Measurements from ENCODE around the gene NOTCH4.
"Not testable (repeated sequence)": the region's sequence is repeated elsewhere in the genome, so short reads cannot be mapped to it uniquely, and the experiment has no call there.

Gene NOTCH4

DNA sequence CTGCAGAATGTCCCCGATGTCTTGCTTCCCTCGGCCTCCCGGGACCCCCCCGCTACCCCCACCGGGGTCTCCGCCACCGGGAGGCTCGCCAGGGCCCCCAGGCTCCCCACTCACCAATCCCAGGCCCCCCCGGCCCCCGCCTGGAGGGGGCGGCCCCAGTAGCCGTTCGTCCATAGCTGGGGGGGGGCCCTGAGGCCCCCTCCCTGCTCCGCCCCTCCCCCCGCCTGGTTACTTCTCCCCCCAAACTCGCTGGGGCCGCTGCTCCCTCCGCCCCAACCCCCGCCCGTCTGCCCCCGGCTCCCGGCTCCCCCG lies 34.2 kb downstream of the NOTCH4 start:
- peaks cover 7% of the 10 kb centered on the region for H3K4me1 ChIP-seq
- H3K79me2 ChIP-seq: peaks cover 4% of the 10 kb centered on the region
- peak overlapping the region; percentile 84 for H3K4me2 ChIP-seq (ENCODE audit: low read length)
- H3K27ac ChIP-seq: peak overlapping the region; percentile 85
- H3K4me3 ChIP-seq (ENCODE audit: low read depth, low read length): peak overlapping the region; percentile 72
- peak overlapping the region; percentile 42 for H3K9ac ChIP-seq
- no peaks in the 10 kb centered on the region for H3K36me3 ChIP-seq (ENCODE audit: control insufficient read depth, insufficient read depth, low read length)
- TF ChIP-seq, protein P1, sequence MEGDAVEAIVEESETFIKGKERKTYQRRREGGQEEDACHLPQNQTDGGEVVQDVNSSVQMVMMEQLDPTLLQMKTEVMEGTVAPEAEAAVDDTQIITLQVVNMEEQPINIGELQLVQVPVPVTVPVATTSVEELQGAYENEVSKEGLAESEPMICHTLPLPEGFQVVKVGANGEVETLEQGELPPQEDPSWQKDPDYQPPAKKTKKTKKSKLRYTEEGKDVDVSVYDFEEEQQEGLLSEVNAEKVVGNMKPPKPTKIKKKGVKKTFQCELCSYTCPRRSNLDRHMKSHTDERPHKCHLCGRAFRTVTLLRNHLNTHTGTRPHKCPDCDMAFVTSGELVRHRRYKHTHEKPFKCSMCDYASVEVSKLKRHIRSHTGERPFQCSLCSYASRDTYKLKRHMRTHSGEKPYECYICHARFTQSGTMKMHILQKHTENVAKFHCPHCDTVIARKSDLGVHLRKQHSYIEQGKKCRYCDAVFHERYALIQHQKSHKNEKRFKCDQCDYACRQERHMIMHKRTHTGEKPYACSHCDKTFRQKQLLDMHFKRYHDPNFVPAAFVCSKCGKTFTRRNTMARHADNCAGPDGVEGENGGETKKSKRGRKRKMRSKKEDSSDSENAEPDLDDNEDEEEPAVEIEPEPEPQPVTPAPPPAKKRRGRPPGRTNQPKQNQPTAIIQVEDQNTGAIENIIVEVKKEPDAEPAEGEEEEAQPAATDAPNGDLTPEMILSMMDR (IDR thresholded peaks at IDR 0.05): no peak
- H3K9me3 ChIP-seq (ENCODE audit: control insufficient read depth, low read length): no peaks in the 10 kb centered on the region
- H2AFZ ChIP-seq: peak overlapping the region; percentile 70
- no peaks in the 10 kb centered on the region for H3K27me3 ChIP-seq (ENCODE audit: control insufficient read depth, insufficient read depth, low read length)

DNA sequence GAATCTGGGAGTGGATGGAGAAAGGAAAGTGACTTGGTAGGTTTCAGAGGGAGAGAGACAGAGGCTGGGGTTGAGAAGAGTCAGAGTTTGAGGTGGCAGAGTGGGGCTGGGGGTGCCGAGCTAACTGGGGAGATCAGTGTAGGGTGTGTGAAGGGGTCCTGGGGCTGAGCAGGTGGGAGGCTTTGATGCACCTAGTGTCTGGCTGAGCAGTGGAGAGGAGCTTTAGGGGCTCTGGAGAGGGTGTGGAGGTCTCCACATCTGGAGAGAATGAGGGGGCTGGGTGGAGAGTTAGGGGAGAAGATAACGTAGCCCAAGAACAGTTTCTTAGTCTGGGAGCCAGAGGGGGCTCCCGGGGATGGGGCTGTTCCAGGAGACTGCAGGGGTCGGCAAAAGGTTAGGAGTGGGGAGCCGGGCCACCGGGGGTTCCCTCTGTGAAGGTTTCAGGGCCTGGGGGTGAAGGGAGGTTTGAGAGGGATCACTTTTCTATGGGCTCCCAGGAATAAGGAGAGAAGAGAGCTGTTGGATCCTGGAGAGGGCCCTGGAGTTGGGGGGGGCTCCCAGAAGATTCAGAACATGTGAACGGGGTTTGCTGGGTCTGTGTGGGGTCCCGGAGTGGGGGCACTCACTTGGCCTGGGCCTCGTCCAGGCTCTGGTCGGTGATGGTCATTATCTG lies 34.7 kb downstream of the NOTCH4 start:
- H3K4me2 ChIP-seq (ENCODE audit: low read length): peak overlapping the region; percentile 84
- H3K36me3 ChIP-seq (ENCODE audit: control insufficient read depth, insufficient read depth, low read length): no peaks in the 10 kb centered on the region
- peak overlapping the region; percentile 85 for H3K27ac ChIP-seq
- TF ChIP-seq, protein P1 (IDR thresholded peaks at IDR 0.05): no peak
- H3K9ac ChIP-seq: peak overlapping the region; percentile 42
- no peaks in the 10 kb centered on the region for H3K9me3 ChIP-seq (ENCODE audit: control insufficient read depth, low read length)
- peaks cover 7% of the 10 kb centered on the region for H3K4me1 ChIP-seq
- peaks cover 4% of the 10 kb centered on the region for H3K79me2 ChIP-seq
- no peaks in the 10 kb centered on the region for H3K27me3 ChIP-seq (ENCODE audit: control insufficient read depth, insufficient read depth, low read length)
- H3K4me3 ChIP-seq (ENCODE audit: low read depth, low read length): peak overlapping the region; percentile 72
- peak overlapping the region; percentile 70 for H2AFZ ChIP-seq

DNA sequence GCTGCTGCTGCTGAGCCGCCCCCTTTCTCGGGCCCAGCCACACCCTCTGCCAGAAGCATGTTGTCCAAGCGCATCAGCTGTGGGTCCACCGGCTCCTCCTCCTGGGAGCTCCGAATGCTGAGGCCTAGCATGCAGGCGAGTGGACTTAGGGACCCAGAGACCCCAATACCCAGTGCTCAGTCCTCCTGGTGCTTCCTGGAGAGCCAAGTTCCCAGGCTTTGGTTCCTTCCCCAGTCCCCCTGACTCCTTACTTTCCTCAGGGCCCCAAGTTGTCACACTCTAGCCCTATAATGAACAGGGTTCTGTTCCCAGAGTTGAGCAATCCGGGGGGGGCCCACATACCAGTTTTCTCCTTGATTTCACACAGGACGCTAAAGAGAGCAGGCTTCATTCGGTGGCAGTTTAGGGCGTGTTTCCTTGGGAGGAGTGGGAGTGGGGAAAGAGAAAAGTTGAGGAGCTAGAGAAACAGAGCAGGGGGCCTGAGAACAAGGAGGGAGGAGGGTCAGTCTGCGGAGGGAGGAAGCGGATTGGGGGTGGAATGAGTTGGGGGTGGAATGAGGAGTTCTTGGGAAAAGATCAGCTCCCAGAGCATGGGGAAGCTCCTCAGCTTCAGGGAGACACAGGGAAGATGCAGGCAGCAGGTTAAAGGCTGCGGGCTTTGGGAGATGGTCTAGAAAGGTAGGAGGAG lies 35.3 kb downstream of the NOTCH4 start:
- peaks cover 4% of the 10 kb centered on the region for H3K79me2 ChIP-seq
- no peaks in the 10 kb centered on the region for H3K9me3 ChIP-seq (ENCODE audit: control insufficient read depth, low read length)
- peaks cover 7% of the 10 kb centered on the region for H3K4me1 ChIP-seq
- peak overlapping the region; percentile 85 for H3K27ac ChIP-seq
- H3K9ac ChIP-seq: peak overlapping the region; percentile 42
- no peaks in the 10 kb centered on the region for H3K27me3 ChIP-seq (ENCODE audit: control insufficient read depth, insufficient read depth, low read length)
- peak overlapping the region; percentile 72 for H3K4me3 ChIP-seq (ENCODE audit: low read depth, low read length)
- TF ChIP-seq, protein P1 (IDR thresholded peaks at IDR 0.05): no peak
- H3K36me3 ChIP-seq (ENCODE audit: control insufficient read depth, insufficient read depth, low read length): no peaks in the 10 kb centered on the region
- H3K4me2 ChIP-seq (ENCODE audit: low read length): peak overlapping the region; percentile 84
- no peak overlapping the region for H2AFZ ChIP-seq

DNA sequence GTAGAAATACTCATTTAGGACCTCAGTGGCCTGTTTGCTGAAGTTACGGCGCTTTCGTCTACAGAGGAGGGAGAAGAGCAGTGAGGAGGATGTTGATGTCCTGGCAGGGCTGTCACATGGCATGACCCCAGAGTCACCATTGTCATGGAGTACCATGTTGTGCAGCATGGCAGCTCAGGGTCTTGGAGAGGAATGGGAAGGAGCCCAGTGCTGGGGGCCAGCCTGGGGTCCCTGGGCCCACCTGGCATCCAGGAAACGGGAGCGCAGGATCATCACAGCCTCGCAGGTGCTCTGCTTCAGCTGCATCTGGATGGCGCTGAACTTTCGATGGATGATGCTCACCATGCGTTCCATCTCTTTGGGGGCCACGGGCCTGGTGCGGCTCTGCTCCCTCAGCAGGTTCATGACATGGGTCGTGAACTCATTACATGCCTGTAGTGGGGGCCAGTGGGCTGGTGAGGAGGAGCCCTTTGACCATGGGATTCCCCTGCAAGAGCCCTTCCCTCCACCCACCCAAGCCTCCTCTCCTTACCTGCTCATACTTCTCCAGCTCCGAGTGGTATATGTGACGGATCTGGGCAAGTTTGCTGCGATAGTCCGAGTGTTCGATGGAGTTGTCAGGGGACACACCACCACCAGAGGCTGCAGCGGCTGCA lies 36.0 kb downstream of the NOTCH4 start:
- not testable (repeated sequence) for H3K4me2 ChIP-seq (ENCODE audit: low read length); H3K4me1 ChIP-seq; H3K9ac ChIP-seq; H3K4me3 ChIP-seq (ENCODE audit: low read depth, low read length); H3K79me2 ChIP-seq; H3K27me3 ChIP-seq (ENCODE audit: control insufficient read depth, insufficient read depth, low read length); H3K9me3 ChIP-seq (ENCODE audit: control insufficient read depth, low read length); H3K36me3 ChIP-seq (ENCODE audit: control insufficient read depth, insufficient read depth, low read length); H2AFZ ChIP-seq
- peak overlapping the region; percentile 85 for H3K27ac ChIP-seq

DNA sequence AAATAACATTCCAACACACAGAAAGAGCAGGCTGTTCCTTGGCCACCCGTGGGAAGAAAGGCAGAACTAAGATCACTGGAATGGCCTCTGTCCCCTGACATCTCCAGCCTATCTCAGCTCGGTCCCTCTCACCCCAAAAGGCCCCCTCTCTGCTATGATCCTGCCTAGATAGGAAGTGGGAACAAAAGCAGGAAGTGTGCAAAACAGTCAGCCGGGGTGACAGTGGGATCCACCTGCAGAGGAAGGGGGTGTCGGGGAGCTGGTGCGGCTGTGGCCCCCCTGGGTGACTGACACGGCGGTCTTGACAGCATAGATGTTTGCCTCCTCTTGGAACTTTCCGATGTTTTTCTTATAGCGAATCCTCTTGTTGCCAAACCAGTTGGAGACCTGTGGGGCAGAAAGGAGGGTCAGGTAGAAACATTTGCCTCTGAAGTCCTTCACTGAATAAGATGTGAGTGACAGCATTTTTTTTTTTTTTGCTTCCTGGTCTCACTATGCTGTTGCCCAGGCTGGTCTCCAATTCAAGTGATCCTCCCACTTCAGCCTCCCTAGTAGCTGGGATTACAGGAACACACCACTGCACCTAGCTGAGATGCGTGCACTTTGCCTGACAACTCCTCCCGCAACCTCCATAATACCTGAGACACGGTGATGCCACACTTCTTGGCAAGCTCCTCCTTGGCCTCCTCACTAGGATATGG lies 36.7 kb downstream of the NOTCH4 start:
- H3K4me2 ChIP-seq (ENCODE audit: low read length): no peak overlapping the region
- H2AFZ ChIP-seq: no peak overlapping the region
- H3K9me3 ChIP-seq (ENCODE audit: control insufficient read depth, low read length): no peaks in the 10 kb centered on the region
- no peak overlapping the region for H3K4me3 ChIP-seq (ENCODE audit: low read depth, low read length)
- H3K36me3 ChIP-seq (ENCODE audit: control insufficient read depth, insufficient read depth, low read length): no peaks in the 10 kb centered on the region
- peaks cover 4% of the 10 kb centered on the region for H3K79me2 ChIP-seq
- peaks cover 7% of the 10 kb centered on the region for H3K4me1 ChIP-seq
- H3K27ac ChIP-seq: peak overlapping the region; percentile 52
- H3K27me3 ChIP-seq (ENCODE audit: control insufficient read depth, insufficient read depth, low read length): no peaks in the 10 kb centered on the region
- TF ChIP-seq, protein P1 (IDR thresholded peaks at IDR 0.05): no peak
- H3K9ac ChIP-seq: no peak overlapping the region

DNA sequence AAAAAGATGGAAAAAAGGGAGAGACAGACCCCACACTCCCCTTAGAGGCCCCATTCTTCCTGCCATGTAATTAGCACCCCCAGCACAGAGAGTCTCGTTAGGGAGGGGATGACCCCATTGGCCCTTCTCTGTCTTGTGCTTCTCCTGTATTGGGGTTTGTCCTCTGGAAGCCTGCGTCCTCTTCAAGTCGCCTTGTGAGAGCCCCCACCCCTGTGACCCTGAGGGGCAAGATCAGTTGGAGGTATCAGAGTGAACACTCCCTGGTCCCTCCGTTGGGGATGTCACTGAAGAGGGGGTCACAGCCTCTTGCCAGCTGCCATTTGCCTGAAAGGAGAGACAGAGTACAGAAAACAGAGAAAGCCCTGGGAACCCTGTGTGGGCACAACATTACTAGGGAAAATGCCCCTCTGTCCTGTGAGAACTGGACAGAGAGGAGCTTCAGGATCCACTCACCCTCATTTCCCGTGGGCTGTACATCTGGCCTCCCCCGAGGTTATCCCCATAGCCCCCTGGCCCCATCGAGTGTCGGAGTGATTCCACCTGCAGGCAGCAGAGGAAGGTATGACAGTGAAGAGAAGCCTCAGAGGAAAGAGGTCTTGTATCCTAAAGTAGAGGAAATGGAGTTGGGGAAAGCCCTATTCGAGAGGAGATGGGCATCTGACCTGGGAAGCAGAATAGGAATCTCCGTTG lies 37.6 kb downstream of the NOTCH4 start:
- H3K27ac ChIP-seq: peak overlapping the region; percentile 52
- not testable (repeated sequence) for H3K9me3 ChIP-seq (ENCODE audit: control insufficient read depth, low read length); H3K27me3 ChIP-seq (ENCODE audit: control insufficient read depth, insufficient read depth, low read length); H3K4me2 ChIP-seq (ENCODE audit: low read length); H2AFZ ChIP-seq; H3K36me3 ChIP-seq (ENCODE audit: control insufficient read depth, insufficient read depth, low read length); H3K79me2 ChIP-seq; H3K4me1 ChIP-seq; H3K4me3 ChIP-seq (ENCODE audit: low read depth, low read length); H3K9ac ChIP-seq

DNA sequence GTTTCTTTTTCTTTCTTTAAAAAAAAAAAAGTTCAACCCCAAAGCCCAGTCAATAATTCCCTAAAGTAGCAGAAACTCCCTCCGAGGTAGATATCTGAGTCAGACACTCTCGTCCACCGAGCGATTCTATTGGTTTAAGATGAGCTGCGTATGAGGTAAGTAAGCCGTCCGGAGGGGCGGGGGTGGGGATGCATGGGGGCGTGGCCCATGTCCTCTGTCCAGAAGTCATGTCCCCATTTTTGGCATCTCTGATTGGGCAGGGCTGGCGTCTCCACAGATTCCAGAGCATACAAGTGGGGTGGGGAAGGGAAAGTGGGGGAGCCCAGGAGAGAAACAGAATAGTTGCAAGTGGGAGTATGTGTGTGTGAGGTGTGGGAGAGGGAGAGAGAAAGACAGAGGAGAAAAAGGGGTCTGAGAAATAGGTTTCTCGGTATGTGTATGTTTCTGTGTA lies 38.2 kb downstream of the NOTCH4 start:
- Histone ChIP-seq H3K27ac (peak overlapping the region; percentile 52), H3K4me3 (ENCODE audit: low read depth, low read length) (peak overlapping the region; percentile 34)
- H3K79me2 ChIP-seq; H3K4me1 ChIP-seq; H3K27me3 ChIP-seq (ENCODE audit: control insufficient read depth, insufficient read depth, low read length); H2AFZ ChIP-seq; H3K9me3 ChIP-seq (ENCODE audit: control insufficient read depth, low read length); H3K4me2 ChIP-seq (ENCODE audit: low read length); H3K9ac ChIP-seq; H3K36me3 ChIP-seq (ENCODE audit: control insufficient read depth, insufficient read depth, low read length): not testable (repeated sequence)
